GM21390 (cell line): ENCODE measurements around the gene CLEC16A.
A peak's percentile ranks its signal among the peaks of the same experiment; 100 is the strongest.
"Not testable (repeated sequence)": the region's sequence is repeated elsewhere in the genome, so short reads cannot be mapped to it uniquely, and the experiment has no call there.

ENCODE experiments used
- ATAC-seq: cut with Tn5 transposase; IDR thresholded peaks from one replicate; pipeline ENCODE4 v1.9.1; 2021; ENCODE audit not compliant: unreplicated experiment

Gene CLEC16A

GRCh38 chr16:11094075-11094856 is 149.9 kb downstream of the CLEC16A start:
- ATAC-seq = peak; percentile 64

GRCh38 chr16:11094857-11095565 is 150.6 kb downstream of the CLEC16A start:
- no peak for ATAC-seq

GRCh38 chr16:11095935-11096334 is 151.6 kb downstream of the CLEC16A start:
- ATAC-seq = no peak

GRCh38 chr16:11097094-11097786 is 152.9 kb downstream of the CLEC16A start:
- ATAC-seq = no peak

- ATAC-seq = no peak
Observed at GRCh38 chr16:11097787-11098167, 153.4 kb downstream of the CLEC16A start.

GRCh38 chr16:11098601-11099390 is 154.4 kb downstream of the CLEC16A start:
- ATAC-seq = no peak

GRCh38 chr16:11099672-11100205 is 155.4 kb downstream of the CLEC16A start:
- ATAC-seq = peak; percentile 34

- peak; percentile 45 for ATAC-seq
Observed at GRCh38 chr16:11100239-11100750, 155.9 kb downstream of the CLEC16A start.

- ATAC-seq = no peak
Observed at GRCh38 chr16:11101283-11101682, 156.9 kb downstream of the CLEC16A start.

GRCh38 chr16:11101695-11102522 is 157.5 kb downstream of the CLEC16A start:
- ATAC-seq = no peak

GRCh38 chr16:11102523-11102898 is 158.1 kb downstream of the CLEC16A start:
- no peak for ATAC-seq

- ATAC-seq = not testable (repeated sequence)
Observed at GRCh38 chr16:11103301-11103700, 158.9 kb downstream of the CLEC16A start.

GRCh38 chr16:11104168-11105037 is 160.0 kb downstream of the CLEC16A start:
- peak; percentile 33 for ATAC-seq

- peak; percentile 65 for ATAC-seq
Observed at GRCh38 chr16:11105038-11105903, 160.9 kb downstream of the CLEC16A start.

GRCh38 chr16:11106726-11107125 is 162.4 kb downstream of the CLEC16A start:
- ATAC-seq = no peak

GRCh38 chr16:11107780-11108465 is 163.6 kb downstream of the CLEC16A start:
- ATAC-seq = no peak

GRCh38 chr16:11108466-11108805 is 164.1 kb downstream of the CLEC16A start:
- no peak for ATAC-seq
